HG03354 (cell line): Measurements from ENCODE around the gene P4HTM.
"Not testable (repeated sequence)": the region's sequence is repeated elsewhere in the genome, so short reads cannot be mapped to it uniquely, and the experiment has no call there.

Source experiments
- ATAC-seq: cut with Tn5 transposase; IDR thresholded peaks from one replicate; pipeline ENCODE4 v1.9.1; 2021; ENCODE audit warnings: mild to moderate bottlenecking; ENCODE audit not compliant: unreplicated experiment, poor library complexity, severe bottlenecking

Gene P4HTM

GRCh38 chr3:49007068-49007770 lies 17.2 kb downstream of the P4HTM start, which contains the start of gene WDR6:
Gene WDR6, plus strand, starts transcription at chr3:49007391. Its CDS starts 41 bp downstream, at chr3:49007432.
- ATAC-seq = peak; percentile 89

- peak; percentile 31 for ATAC-seq
Observed at GRCh38 chr3:49007771-49008528, 17.9 kb downstream of the P4HTM start.

- not testable (repeated sequence) for ATAC-seq
Observed at GRCh38 chr3:49008627-49009026, 18.6 kb downstream of the P4HTM start.

- ATAC-seq = no peak
Observed at GRCh38 chr3:49009396-49009795, 19.4 kb downstream of the P4HTM start.

GRCh38 chr3:49012441-49013017 lies 22.5 kb downstream of the P4HTM start:
- no peak for ATAC-seq

- no peak for ATAC-seq
Observed at GRCh38 chr3:49013113-49013737, 23.2 kb downstream of the P4HTM start.

- ATAC-seq = no peak
Observed at GRCh38 chr3:49013738-49014660, 24.0 kb downstream of the P4HTM start.

- ATAC-seq = no peak
Observed at GRCh38 chr3:49015072-49015471, 25.0 kb downstream of the P4HTM start.

GRCh38 chr3:49015765-49016164 lies 25.7 kb downstream of the P4HTM start:
- ATAC-seq = no peak

- ATAC-seq = no peak
Observed at GRCh38 chr3:49016414-49017228, 26.6 kb downstream of the P4HTM start.

GRCh38 chr3:49017229-49017970 lies 27.4 kb downstream of the P4HTM start:
- ATAC-seq = no peak

GRCh38 chr3:49017971-49018706 lies 28.1 kb downstream of the P4HTM start, which contains the start of gene DALRD3:
Gene DALRD3, minus strand, starts transcription at chr3:49018580. Its CDS starts 16 bp downstream, at chr3:49018564.
- no peak for ATAC-seq

GRCh38 chr3:49018707-49019006 lies 28.6 kb downstream of the P4HTM start:
- ATAC-seq = no peak

- ATAC-seq = no peak
Observed at GRCh38 chr3:49019941-49020329, 29.9 kb downstream of the P4HTM start.

- no peak for ATAC-seq
Observed at GRCh38 chr3:49020330-49021212, 30.5 kb downstream of the P4HTM start.

- peak; percentile 54 for ATAC-seq
Observed at GRCh38 chr3:49021213-49021812, 31.3 kb downstream of the P4HTM start.
